GM12801 (cell line): ENCODE data around the gene OAS3.

ENCODE experiments used
- CTCF ChIP-seq: IDR thresholded peaks from one replicate; pipeline ENCODE4 v1.5.1; 2011; ENCODE audit warnings: control low read depth; ENCODE audit not compliant: insufficient read length; ENCODE audit errors: extremely low read depth

OAS3 gene

DNA sequence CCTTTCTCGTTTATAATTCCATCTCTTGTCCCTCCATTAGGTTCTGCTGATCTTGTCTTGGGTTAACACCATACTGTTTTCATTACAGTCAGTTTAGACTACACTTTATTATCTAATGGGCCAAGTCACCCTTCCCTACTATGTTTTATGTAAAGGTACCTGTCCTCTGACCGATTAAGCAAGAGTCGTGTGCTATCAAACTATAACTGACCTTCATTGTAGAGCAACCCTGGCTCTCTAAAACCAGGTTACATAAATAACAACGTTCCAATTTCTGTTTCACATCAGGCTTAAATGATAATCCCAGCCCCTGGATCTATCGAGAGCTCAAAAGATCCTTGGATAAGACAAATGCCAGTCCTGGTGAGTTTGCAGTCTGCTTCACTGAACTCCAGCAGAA is 56.7 kb downstream of the OAS3 start:
- no peak for TF ChIP-seq CTCF

- no peak for TF ChIP-seq CTCF
Measured at GRCh38 chr12:112996501-112996900, 58.2 kb downstream of the OAS3 start.

- TF ChIP-seq CTCF: no peak
Measured at GRCh38 chr12:112997506-112997905, 59.2 kb downstream of the OAS3 start.

DNA sequence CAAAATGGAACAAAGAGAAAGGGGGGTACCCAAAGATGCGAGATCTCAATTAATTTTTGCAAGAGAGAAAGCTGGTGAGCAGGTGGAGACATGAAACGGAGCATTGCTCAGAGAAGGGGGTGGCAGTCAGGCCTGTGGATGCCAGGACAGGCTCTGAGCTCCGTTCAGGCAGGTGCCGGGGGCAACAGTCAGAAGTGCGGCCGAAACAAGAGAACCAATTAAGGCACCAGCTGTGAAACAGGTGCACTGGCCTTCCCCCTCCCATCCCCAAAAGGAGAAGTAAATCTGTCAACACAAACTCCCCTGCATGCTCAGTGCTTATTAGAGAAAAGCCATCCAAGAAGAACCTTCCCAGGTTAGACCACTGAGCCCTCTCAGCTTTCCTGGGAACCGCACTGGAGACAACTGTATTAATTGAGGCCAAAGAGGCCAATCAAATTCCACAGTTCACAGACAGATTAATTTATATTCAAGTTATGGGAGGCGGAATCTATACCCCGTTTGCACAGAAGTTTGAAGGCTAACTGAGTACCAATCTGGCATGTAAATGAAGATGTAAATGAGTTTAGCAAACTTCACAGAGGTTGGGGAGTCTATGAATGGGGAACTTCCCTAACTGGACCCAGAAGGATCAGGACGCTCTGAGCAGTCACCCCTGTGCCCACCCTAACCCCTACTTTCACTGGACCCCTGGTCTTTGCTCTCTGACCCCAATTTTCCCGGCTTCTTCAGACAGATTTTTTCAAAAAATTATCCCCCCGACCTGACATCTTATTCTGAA is 60.9 kb downstream of the OAS3 start:
- no peak for TF ChIP-seq CTCF

DNA sequence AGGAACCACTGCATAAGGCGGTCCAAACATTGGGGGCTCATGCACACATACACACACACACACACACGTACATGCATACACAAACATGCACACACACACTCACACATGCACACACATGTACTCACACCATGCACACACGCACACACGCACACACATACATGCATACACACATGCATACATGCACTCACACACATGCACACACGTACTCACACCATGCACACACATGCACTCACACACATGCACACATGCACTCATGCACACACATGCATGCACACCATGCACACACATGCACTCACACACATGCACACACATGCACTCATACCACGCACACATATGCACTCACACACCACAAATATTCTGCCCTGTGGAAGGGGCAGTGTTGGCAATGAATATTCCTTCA is 62.2 kb downstream of the OAS3 start:
- no peak for TF ChIP-seq CTCF

GRCh38 chr12:113002155-113002554 is 63.9 kb downstream of the OAS3 start:
- no peak for TF ChIP-seq CTCF

- TF ChIP-seq CTCF: no peak
Measured at GRCh38 chr12:113002676-113003075, 64.4 kb downstream of the OAS3 start.
